Liver (tissue), 9 donors: Measurements from ENCODE around the gene RBCK1. TPM values are rescaled to one million over a fixed set of nuclear protein-coding genes. Genes with fewer than 3 reads are reported as not detected.
A peak's percentile ranks its signal among the peaks of the same experiment; 100 is the strongest.

Experiments used
- DNase-seq: peaks from one replicate; pipeline ENCODE4 v3.0.0-alpha.2; 2017; ENCODE audit warnings: low spot score
- H3K27ac ChIP-seq, 2 donors: one replicate each; pipeline ENCODE4 v1.7.0; 2013; ENCODE audit warnings: inconsistent platforms in 2 of 2, low read length in 2 of 2, control low read depth in 1 of 2, low read depth in 1 of 2, mild to moderate bottlenecking in 1 of 2
- H3K27me3 ChIP-seq, 4 donors: one replicate each; pipeline versions ENCODE4 v1.6.1 to v1.7.0; 2013; ENCODE audit warnings: low read length in 3 of 4, inconsistent platforms in 1 of 4, mild to moderate bottlenecking in 1 of 4, moderate library complexity in 1 of 4; ENCODE audit not compliant: control insufficient read depth in 4 of 4, insufficient read depth in 4 of 4
- H3K36me3 ChIP-seq, 4 donors: one replicate each; pipeline versions ENCODE4 v1.6.1 to v1.7.0; 2013; ENCODE audit warnings: low read length in 3 of 4, mild to moderate bottlenecking in 3 of 4, low read depth in 1 of 4, moderate library complexity in 1 of 4; ENCODE audit not compliant: control insufficient read depth in 4 of 4, insufficient read depth in 3 of 4
- H3K4me1 ChIP-seq, 4 donors: one replicate each; pipeline versions ENCODE4 v1.6.1 to v1.7.0; 2013; ENCODE audit warnings: low read length in 3 of 4, mild to moderate bottlenecking in 3 of 4, moderate library complexity in 1 of 4; ENCODE audit not compliant: control insufficient read depth in 4 of 4, insufficient read depth in 4 of 4
- H3K4me3 ChIP-seq, 3 donors: one replicate each; pipeline versions ENCODE4 v1.6.1 to v1.7.0; 2013; ENCODE audit warnings: low read length in 3 of 3, control low read depth in 1 of 3, low read depth in 1 of 3, mild to moderate bottlenecking in 1 of 3
- H3K9ac ChIP-seq, 2 donors: one replicate each; pipeline ENCODE4 v1.7.0; 2013; ENCODE audit warnings: low read length in 2 of 2, mild to moderate bottlenecking in 2 of 2, moderate library complexity in 2 of 2, control low read depth in 1 of 2, low read depth in 1 of 2
- H3K9me3 ChIP-seq, 4 donors: one replicate each; pipeline versions ENCODE4 v1.6.1 to v1.7.0; 2013; ENCODE audit warnings: low read length in 3 of 4; ENCODE audit not compliant: control insufficient read depth in 4 of 4
- CTCF ChIP-seq: fragments of 150-350 bp; IDR thresholded peaks from 2 replicates; pipeline ENCODE4 v1.5.1; 2017; ENCODE audit warnings: improper control_type of control experiment, low read depth, low read length; ENCODE audit not compliant: missing input control
- EGR1 ChIP-seq, 2 donors: IDR thresholded peaks; 2 replicates each; pipeline ENCODE4 v1.6.1; 2016 to 2018; ENCODE audit warnings: antibody characterized with exemption in 2 of 2, low read depth in 2 of 2
- FOXA1 ChIP-seq: IDR thresholded peaks from 2 replicates; pipeline ENCODE4 v1.6.1; 2016; ENCODE audit warnings: antibody characterized with exemption
- FOXA2 ChIP-seq: IDR thresholded peaks from 2 replicates; pipeline ENCODE4 v1.6.1; 2016; ENCODE audit warnings: antibody characterized with exemption
- GABPA ChIP-seq, 2 donors: IDR thresholded peaks in 1 of 2; conservative IDR thresholded peaks in 1 of 2; 2 replicates each; pipeline ENCODE4 v1.6.1; 2016; ENCODE audit warnings: antibody characterized with exemption in 2 of 2, mild to moderate bottlenecking in 1 of 2, moderate library complexity in 1 of 2
- HNF4A ChIP-seq, 2 donors: conservative IDR thresholded peaks; 2 replicates each; pipeline ENCODE4 v1.6.1; 2016; ENCODE audit warnings: antibody characterized with exemption in 2 of 2, mild to moderate bottlenecking in 2 of 2
- HNF4G ChIP-seq: IDR thresholded peaks from 2 replicates; pipeline ENCODE4 v1.6.1; 2016; ENCODE audit warnings: antibody characterized with exemption
- JUND ChIP-seq, 2 donors: IDR thresholded peaks; 2 replicates each; pipeline ENCODE4 v1.6.1; 2016; ENCODE audit warnings: antibody characterized with exemption in 2 of 2
- NR2F2 ChIP-seq: IDR thresholded peaks from 2 replicates; pipeline ENCODE4 v1.6.1; 2016; ENCODE audit warnings: antibody characterized with exemption
- RAD21 ChIP-seq, 2 donors: IDR thresholded peaks; 2 replicates each; pipeline ENCODE4 v1.6.1; 2016; ENCODE audit warnings: antibody characterized with exemption in 2 of 2, mild to moderate bottlenecking in 2 of 2
- RXRA ChIP-seq, 2 donors: IDR thresholded peaks; 2 replicates each; pipeline ENCODE4 v1.6.1; 2017 to 2018; ENCODE audit warnings: antibody characterized with exemption in 2 of 2, mild to moderate bottlenecking in 1 of 2
- SP1 ChIP-seq: IDR thresholded peaks from 2 replicates; pipeline ENCODE4 v1.6.1; 2018; ENCODE audit warnings: antibody characterized with exemption, mild to moderate bottlenecking
- TAF1 ChIP-seq: conservative IDR thresholded peaks from 2 replicates; pipeline ENCODE4 v1.6.1; 2016; ENCODE audit warnings: antibody characterized with exemption, mild to moderate bottlenecking
- YY1 ChIP-seq: IDR thresholded peaks from 2 replicates; pipeline ENCODE4 v1.6.1; 2016; ENCODE audit warnings: antibody characterized with exemption, mild to moderate bottlenecking
- WGBS: extraction: QIAGEN DNeasy Blood & Tissue Kit; methylation state at CpG from one replicate; pipeline ENCODE4 v1.1.7; 2013; 5-methylcytosine and 5-hydroxymethylcytosine counted together
- polyA plus RNA-seq, 2 donors: library from polyadenylated mRNA; stranded (reverse) in 1 of 2; unstranded in 1 of 2; fragments of 200-250 nt in 1 of 2; fragments of >200 nt in 1 of 2; fragmentation: Nextera tagmentation in 1 of 2; extraction: Ambion mirVana in 1 of 2; gene quantifications; one replicate each; pipeline versions ENCODE4 v1.2.1 to v1.2.3, GENCODE V29; 2013 to 2015
- total RNA-seq, 2 donors: library from RNA; depleted of rRNA; stranded (reverse); fragments of >200 nt; gene quantifications; one replicate each; pipeline ENCODE4 v1.2.3, GENCODE V29; 2014
- TF ChIP-seq, protein P1 (sequence below): IDR thresholded peaks from 2 replicates; pipeline ENCODE4 v1.6.1; 2016; ENCODE audit warnings: antibody characterized with exemption
- TF ChIP-seq, protein P2 (sequence below): IDR thresholded peaks from 2 replicates; pipeline ENCODE4 v1.6.1; 2016; ENCODE audit warnings: antibody characterized with exemption, mild to moderate bottlenecking
- TF ChIP-seq, protein P3 (sequence below): IDR thresholded peaks from 2 replicates; pipeline ENCODE4 v1.6.1; 2016; ENCODE audit warnings: antibody characterized with exemption
- TF ChIP-seq, protein P4 (sequence below): IDR thresholded peaks from 2 replicates; pipeline ENCODE4 v1.6.1; 2016; ENCODE audit warnings: antibody characterized with exemption
- donor health status: healthy.
- donor health status: healthy.
- donor health status: healthy.
- donor health status: healthy.
- donor health status: healthy.

Gene RBCK1
- total and polyA plus RNA-seq, 4 donors, result 18.0 to 62.6 (median 54.8) TPM

- WGBS, result 73% methylated on average over 6 of the region's 6 CpGs
- Histone ChIP-seq H3K9me3 (no peaks in the 10 kb centered on the region), H3K27me3 (no peaks in the 10 kb centered on the region), H3K4me3 (no peak overlapping the region), H3K4me1 (peaks cover 5 to 35% (median 20%) of the 10 kb centered on the region in 4 donors), H3K36me3 (peaks cover 4 to 25% (median 15%) of the 10 kb centered on the region in 4 donors), H3K27ac (peak overlapping the region; percentile 67 to 79), H3K9ac (no peak overlapping the region)
- TF ChIP-seq CTCF (no peak), JUND (IDR thresholded peaks at IDR 0.05) (no peak), HNF4G (no peak), EGR1 (IDR thresholded peaks at IDR 0.05; ENCODE audit: low read depth in 2 of 2) (no peak), RAD21 (IDR thresholded peaks at IDR 0.05) (no peak), YY1 (no peak), GABPA (IDR thresholded peaks at IDR 0.05 in 1 of 2, conservative IDR thresholded peaks at IDR 0.05 in 1 of 2) (no peak), FOXA2 (no peak), RXRA (IDR thresholded peaks at IDR 0.05) (no peak), SP1 (no peak), TAF1 (no peak), NR2F2 (no peak), HNF4A (conservative IDR thresholded peaks at IDR 0.05) (no peak), FOXA1 (no peak)
- TF ChIP-seq, protein P1, sequence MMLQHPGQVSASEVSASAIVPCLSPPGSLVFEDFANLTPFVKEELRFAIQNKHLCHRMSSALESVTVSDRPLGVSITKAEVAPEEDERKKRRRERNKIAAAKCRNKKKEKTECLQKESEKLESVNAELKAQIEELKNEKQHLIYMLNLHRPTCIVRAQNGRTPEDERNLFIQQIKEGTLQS, result no peak
- TF ChIP-seq, protein P2, sequence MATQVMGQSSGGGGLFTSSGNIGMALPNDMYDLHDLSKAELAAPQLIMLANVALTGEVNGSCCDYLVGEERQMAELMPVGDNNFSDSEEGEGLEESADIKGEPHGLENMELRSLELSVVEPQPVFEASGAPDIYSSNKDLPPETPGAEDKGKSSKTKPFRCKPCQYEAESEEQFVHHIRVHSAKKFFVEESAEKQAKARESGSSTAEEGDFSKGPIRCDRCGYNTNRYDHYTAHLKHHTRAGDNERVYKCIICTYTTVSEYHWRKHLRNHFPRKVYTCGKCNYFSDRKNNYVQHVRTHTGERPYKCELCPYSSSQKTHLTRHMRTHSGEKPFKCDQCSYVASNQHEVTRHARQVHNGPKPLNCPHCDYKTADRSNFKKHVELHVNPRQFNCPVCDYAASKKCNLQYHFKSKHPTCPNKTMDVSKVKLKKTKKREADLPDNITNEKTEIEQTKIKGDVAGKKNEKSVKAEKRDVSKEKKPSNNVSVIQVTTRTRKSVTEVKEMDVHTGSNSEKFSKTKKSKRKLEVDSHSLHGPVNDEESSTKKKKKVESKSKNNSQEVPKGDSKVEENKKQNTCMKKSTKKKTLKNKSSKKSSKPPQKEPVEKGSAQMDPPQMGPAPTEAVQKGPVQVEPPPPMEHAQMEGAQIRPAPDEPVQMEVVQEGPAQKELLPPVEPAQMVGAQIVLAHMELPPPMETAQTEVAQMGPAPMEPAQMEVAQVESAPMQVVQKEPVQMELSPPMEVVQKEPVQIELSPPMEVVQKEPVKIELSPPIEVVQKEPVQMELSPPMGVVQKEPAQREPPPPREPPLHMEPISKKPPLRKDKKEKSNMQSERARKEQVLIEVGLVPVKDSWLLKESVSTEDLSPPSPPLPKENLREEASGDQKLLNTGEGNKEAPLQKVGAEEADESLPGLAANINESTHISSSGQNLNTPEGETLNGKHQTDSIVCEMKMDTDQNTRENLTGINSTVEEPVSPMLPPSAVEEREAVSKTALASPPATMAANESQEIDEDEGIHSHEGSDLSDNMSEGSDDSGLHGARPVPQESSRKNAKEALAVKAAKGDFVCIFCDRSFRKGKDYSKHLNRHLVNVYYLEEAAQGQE, result no peak
- TF ChIP-seq, protein P3, sequence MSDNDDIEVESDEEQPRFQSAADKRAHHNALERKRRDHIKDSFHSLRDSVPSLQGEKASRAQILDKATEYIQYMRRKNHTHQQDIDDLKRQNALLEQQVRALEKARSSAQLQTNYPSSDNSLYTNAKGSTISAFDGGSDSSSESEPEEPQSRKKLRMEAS, result no peak
- TF ChIP-seq, protein P4, sequence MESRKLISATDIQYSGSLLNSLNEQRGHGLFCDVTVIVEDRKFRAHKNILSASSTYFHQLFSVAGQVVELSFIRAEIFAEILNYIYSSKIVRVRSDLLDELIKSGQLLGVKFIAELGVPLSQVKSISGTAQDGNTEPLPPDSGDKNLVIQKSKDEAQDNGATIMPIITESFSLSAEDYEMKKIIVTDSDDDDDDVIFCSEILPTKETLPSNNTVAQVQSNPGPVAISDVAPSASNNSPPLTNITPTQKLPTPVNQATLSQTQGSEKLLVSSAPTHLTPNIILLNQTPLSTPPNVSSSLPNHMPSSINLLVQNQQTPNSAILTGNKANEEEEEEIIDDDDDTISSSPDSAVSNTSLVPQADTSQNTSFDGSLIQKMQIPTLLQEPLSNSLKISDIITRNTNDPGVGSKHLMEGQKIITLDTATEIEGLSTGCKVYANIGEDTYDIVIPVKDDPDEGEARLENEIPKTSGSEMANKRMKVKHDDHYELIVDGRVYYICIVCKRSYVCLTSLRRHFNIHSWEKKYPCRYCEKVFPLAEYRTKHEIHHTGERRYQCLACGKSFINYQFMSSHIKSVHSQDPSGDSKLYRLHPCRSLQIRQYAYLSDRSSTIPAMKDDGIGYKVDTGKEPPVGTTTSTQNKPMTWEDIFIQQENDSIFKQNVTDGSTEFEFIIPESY, result no peak
- no peak for DNase-seq
These were observed 18.9 kb upstream of the RBCK1 start for GRCh38 chr20:389220-389619.
